Psoas muscle (tissue), 8 donors: Measurements from ENCODE around the gene CPEB3. TPM values are rescaled to one million over a fixed set of nuclear protein-coding genes. Genes with fewer than 3 reads are reported as not detected.
"Not testable (repeated sequence)": the region's sequence is repeated elsewhere in the genome, so short reads cannot be mapped to it uniquely, and the experiment has no call there.

Experiments
- ATAC-seq, 4 donors: fragments of 200-7000 bp; cut with Tn5 transposase; one replicate each; pipeline ENCODE4 v1.9.1; 2020; ENCODE audit warnings: moderate library complexity in 3 of 4, mild to moderate bottlenecking in 2 of 4
- DNase-seq, 2 donors: peaks; one replicate each; pipeline ENCODE4 v3.0.0-alpha.2; 2020
- H3K27ac ChIP-seq: fragments of 200-600 bp; one replicate; pipeline ENCODE4 v1.8.0; 2022
- H3K27me3 ChIP-seq, 3 donors: fragments of 200-600 bp in 1 of 3; one replicate each; pipeline versions ENCODE4 v1.6.1 to v1.8.0; 2013 to 2022; ENCODE audit warnings: low read length in 2 of 3, mild to moderate bottlenecking in 2 of 3, moderate library complexity in 1 of 3; ENCODE audit not compliant: insufficient read depth in 3 of 3
- H3K36me3 ChIP-seq, 2 donors: fragments of 200-600 bp in 1 of 2; one replicate each; pipeline versions ENCODE4 v1.6.1 to v1.8.0; 2013 to 2022; ENCODE audit warnings: low read depth in 1 of 2, mild to moderate bottlenecking in 1 of 2, moderate library complexity in 1 of 2; ENCODE audit not compliant: insufficient read depth in 1 of 2
- H3K4me1 ChIP-seq: fragments of 200-600 bp; one replicate; pipeline ENCODE4 v1.8.0; 2022
- H3K4me3 ChIP-seq: fragments of 200-600 bp; one replicate; pipeline ENCODE4 v1.8.0; 2022; ENCODE audit warnings: mild to moderate bottlenecking
- H3K9me3 ChIP-seq: fragments of 200-600 bp; one replicate; pipeline ENCODE4 v1.8.0; 2022
- CTCF ChIP-seq: fragments of 200-600 bp; IDR thresholded peaks from one replicate; pipeline ENCODE4 v1.8.0; 2022; ENCODE audit warnings: antibody characterized with exemption
- WGBS, 3 donors: extraction: QIAGEN DNeasy Blood & Tissue Kit; methylation state at CpG; one replicate each; pipeline versions ENCODE4 v1.1.6 to v1.1.7; 2013; 5-methylcytosine and 5-hydroxymethylcytosine counted together
- intact Hi-C, 2 donors: fragments of 100-400 bp; cut with DNase I; formaldehyde crosslinking; loops; one replicate each; pipeline versions ENCODE4 v1.11.0 to v1.14.2; 2022
- polyA plus RNA-seq, 3 donors: library from polyadenylated mRNA; stranded (reverse); fragments of 200-250 nt; gene quantifications; one replicate each; pipeline ENCODE4 v1.2.3, GENCODE V29; 2013
- total RNA-seq, 4 donors: library from RNA; stranded (reverse); fragmentation: NEBNext Ultra II Directional in 2 of 4; extraction: Animal tissue kit (Norgen Biotek cat#: 25700) in 2 of 4; gene quantifications; one replicate each; pipeline versions ENCODE4 v1.2.1 to v1.2.4, GENCODE V29; 2021 to 2023
- donor health status: healthy with polysubstance abuse.
- donor health status: DM: no; HTN: no; CAD: no; lungs with moderate emphysema.
- donor health status: Bipolar disorder and iron deficiency.
- donor health status: healthy.
- donor health status: DM: yes; HTN: yes; CAD: no.
- donor health status: DM: no; HTN: no; CAD: no.
- donor health status: DM: no; HTN: no; CAD: no.
- donor health status: DM: yes; HTN: yes; CAD: no.

CPEB3 gene
- total and polyA plus RNA-seq, 7 donors = 0.44 to 16.9 (median 9.8) TPM

GRCh38 chr10:92027141-92027540 lies 263.7 kb downstream of the CPEB3 start:
- intact Hi-C loops = no loop called here
- DNase-seq = no peak
- ATAC-seq = no peak
- Histone ChIP-seq H3K9me3 (no peaks in the 10 kb centered on the region), H3K27ac (no peak overlapping the region), H3K4me1 (no peaks in the 10 kb centered on the region), H3K4me3 (no peak overlapping the region), H3K27me3 (no peaks in the 10 kb centered on the region), H3K36me3 (peaks cover 16 to 100% of the 10 kb centered on the region in 2 donors)
- TF ChIP-seq CTCF = no peak
- WGBS, 3 donors = 90 to 98% (median 95%) methylated on average over 4 of the region's 4 CpGs

- 94 to 96% (median 96%) methylated on average over 3 of the region's 3 CpGs for WGBS, 3 donors
Measured at GRCh38 chr10:92025340-92025739, 265.5 kb downstream of the CPEB3 start.

GRCh38 chr10:92024700-92025099 lies 266.2 kb downstream of the CPEB3 start:
- 93 to 95% (median 95%) methylated on average over 4 of the region's 4 CpGs for WGBS, 3 donors
- H3K27me3 ChIP-seq = no peaks in the 10 kb centered on the region
- no peak for DNase-seq
- no peaks in the 10 kb centered on the region for H3K4me1 ChIP-seq
- TF ChIP-seq CTCF = no peak
- H3K36me3 ChIP-seq = peaks cover 17 to 96% of the 10 kb centered on the region in 2 donors
- H3K4me3 ChIP-seq = no peak overlapping the region
- intact Hi-C loops = no loop called here
- no peak overlapping the region for H3K27ac ChIP-seq
- no peaks in the 10 kb centered on the region for H3K9me3 ChIP-seq
- no peak for ATAC-seq

More at GRCh38 chr10:92025340-92025739, 265.5 kb downstream of the CPEB3 start:
- H3K9me3 ChIP-seq, H3K27me3 ChIP-seq, intact Hi-C loops, H3K4me3 ChIP-seq, DNase-seq, ATAC-seq, H3K27ac ChIP-seq, H3K4me1 ChIP-seq: not testable (repeated sequence)
- peaks cover 17 to 96% of the 10 kb centered on the region in 2 donors for H3K36me3 ChIP-seq

- H3K27me3 ChIP-seq = no peaks in the 10 kb centered on the region
- peaks cover 0 to 96% of the 10 kb centered on the region in 2 donors for H3K36me3 ChIP-seq
- H3K4me1 ChIP-seq = no peaks in the 10 kb centered on the region
- no peak for ATAC-seq
- 95 to 97% (median 97%) methylated on average over 1 of the region's 1 CpG for WGBS, 3 donors
- no peaks in the 10 kb centered on the region for H3K9me3 ChIP-seq
- no peak for TF ChIP-seq CTCF
- intact Hi-C loops = no loop called here
- no peak overlapping the region for H3K4me3 ChIP-seq
- no peak for DNase-seq
- H3K27ac ChIP-seq = no peak overlapping the region
Measured at GRCh38 chr10:92014620-92015019, 276.3 kb downstream of the CPEB3 start.

GRCh38 chr10:92011560-92012214 lies 279.2 kb downstream of the CPEB3 start:
- Histone ChIP-seq H3K36me3 (peaks cover 0 to 91% of the 10 kb centered on the region in 2 donors), H3K27ac (no peak overlapping the region), H3K9me3 (no peaks in the 10 kb centered on the region), H3K27me3 (no peaks in the 10 kb centered on the region), H3K4me1 (no peaks in the 10 kb centered on the region), H3K4me3 (no peak overlapping the region)
- intact Hi-C loops = no loop called here
- no peak for TF ChIP-seq CTCF
- 96 to 98% (median 97%) methylated on average over 2 of the region's 2 CpGs for WGBS, 3 donors
- ATAC-seq (peak in 3 of 4 donors; percentile 54 to 64 (median 62)), DNase-seq (no peak)
